NCI-H2029 (cell line): ENCODE data around the gene VPS26C.
A peak's percentile ranks its signal among the peaks of the same experiment; 100 is the strongest.
"Not testable (repeated sequence)": the region's sequence is repeated elsewhere in the genome, so short reads cannot be mapped to it uniquely, and the experiment has no call there.

Experiments used
- DNase-seq: peaks from one replicate; lab custom pipeline; 2025; lab: John Stamatoyannopoulos, UW

The VPS26C gene

DNA sequence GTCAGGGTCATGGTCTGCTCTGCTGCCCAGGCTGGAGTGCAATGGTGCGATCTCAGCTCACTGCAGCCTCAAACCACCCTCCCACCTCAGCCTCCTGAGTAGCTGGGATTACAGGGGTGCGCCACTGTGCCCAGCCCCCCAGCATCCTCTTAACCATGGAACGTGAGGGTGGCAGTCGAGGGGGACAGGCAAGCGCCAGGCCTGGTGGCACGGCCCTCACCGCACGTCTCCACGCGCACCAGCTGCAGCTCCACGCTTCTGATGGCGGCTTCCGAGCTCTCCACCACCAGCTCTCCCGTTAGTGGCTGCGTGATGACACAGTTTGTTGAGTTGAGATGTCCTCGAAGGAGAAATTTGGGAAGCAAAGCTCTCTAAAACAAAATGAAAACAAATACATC, 39.1 kb downstream of the VPS26C start:
- no peak for DNase-seq

DNA sequence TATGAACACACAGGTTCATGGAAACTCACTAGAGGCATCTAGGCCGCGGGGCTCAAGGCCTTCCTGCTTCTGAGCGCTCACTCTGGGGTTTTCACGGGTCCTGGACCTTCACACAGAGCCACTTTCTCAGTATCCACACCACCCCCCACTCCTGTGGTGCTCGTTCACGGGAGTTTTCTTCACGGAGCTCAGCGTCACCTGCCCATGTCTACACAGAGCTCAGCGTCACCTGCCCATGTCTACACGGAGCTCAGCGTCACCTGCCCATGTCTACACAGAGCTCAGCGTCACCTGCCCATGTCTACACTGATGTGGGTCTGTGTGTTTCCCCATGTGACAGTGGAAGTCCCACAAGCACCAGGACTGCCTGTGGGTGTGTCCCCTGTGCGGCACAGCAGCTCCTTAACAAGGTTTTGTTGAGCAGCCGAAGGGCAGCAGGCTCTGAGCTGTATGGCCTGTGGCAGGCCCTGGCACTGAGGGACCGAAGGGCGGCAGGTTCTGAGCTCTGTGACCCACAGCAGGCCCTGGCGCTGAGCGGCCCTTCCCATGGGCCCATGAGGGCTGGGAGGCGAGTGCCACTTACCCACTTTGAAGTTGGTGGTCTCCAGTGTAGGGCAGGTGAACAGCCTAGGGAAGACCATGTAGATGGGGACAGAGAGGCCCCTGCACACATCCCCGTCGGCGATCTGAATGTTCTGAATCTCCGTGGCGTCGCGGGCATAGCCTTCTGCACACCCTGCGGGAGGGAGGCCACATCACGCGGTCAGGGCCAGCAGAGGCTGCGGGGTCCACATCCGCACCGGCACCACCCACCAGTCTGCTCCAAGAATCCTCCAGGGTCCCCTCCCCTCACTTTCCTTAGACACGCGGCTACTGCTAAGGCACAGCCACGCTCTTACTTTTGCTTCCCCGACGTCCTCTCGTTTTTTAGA, 39.8 kb downstream of the VPS26C start:
- no peak for DNase-seq

DNA sequence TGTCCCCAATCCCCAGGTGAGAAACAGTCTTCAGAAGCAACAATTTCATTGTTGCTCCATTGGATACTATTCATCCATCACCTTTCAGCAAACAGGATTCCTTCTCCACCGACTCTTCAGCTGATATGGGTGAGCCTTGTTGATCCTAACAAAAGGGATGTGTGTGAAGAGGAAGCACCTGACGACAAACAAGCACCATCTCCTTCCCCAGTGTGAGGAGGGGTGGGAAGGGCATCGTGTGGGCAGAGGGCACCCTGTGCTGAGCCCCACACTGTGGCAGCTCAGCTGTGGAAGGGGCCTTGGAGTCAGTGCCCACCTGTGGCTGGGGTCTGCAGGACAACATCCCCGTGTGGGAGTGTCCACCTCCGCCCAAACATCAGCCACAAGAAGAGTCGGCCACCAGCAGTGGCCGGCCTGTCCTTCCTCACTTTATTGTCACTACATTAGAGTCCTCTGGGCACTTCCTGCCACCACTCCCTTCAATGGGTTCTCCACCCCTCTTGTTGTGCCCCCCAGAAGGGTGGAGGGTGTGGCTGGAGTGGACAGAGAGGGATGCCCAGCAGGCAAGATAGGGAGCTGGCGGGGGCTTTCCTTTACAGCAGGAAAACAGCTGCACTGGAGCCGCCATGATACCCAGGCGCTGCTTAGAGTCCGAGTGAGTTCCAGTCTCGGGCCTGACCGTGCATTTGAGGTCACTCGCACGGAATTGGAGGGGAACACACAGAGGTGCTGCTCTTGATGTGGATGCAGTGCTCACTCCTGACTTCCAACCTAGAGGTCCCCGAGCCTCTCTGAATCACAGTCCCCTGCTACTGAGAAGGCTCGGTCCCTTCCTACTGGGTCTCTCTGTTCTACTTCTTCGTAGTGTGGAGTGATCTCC, 40.9 kb downstream of the VPS26C start:
- no peak for DNase-seq

DNA sequence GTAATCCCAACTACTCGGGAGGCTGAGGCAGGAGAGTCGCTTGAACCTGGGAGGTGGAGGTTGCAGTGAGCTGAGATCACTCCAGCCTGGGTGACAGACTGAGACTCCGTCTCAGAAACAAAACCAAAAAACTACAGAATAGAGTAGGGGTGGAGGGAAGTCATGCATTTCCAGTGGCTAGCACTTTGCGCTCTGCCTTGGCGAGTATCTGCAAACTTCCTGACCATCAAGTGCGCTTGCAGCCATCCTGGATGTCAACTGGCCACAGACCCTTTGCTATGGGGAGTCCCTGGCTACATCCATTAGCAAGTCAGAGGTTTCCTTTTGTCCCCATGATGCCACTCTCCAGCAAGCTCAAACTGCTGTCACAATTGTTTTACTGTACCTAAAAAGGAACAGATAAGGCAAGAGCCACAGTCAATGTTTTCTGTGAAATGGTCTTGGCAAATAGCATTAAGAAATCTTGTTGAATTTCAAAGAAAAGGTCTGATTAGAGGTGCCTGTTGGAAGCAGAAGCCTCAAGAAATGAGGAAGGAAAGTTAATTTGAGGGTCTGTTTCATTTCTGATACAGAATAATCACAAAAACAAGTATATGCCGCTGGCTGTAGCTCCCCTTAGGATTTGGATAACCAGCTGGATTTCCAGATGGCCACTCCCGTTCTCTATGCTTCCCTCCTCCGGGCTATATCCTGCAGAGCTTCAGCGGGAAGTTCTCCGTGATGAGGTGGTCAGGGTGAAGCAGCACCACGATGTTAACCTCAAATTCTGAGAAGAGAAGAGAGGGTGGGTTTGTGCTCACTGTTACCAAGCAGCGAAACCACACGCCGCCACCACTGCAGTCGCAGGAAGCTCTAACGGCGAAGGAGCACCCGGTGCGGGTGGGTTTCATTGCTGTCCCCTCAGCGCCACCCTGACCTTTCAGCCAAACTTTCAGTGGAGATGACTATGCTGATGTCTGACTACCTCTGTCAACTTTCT, 42.0 kb downstream of the VPS26C start:
- DNase-seq, result no peak

DNA sequence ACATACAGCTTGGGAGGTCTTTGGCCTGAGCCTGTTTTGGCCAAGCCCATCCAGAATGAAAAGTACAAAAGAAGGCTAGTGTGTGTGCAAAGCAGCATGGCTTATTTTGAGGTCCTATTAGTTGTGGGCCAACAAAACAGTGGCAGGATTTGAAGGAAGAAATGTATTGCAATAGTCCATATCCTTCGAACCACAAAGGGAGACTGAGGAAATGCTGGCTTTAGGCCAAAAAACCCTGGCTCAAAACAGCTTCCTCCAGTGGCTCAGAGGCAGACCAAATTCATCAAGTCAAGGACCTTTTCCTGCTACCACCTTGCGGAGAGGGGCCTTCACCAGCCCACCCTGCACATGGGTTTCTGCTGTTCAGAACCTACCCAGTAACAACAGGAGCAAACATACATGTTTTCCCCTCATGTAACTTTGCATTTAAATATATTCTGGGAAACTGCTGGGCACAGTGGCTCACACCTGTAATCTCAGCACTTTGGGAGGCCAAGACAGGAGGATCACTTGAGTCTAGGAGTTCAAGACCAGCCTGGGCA, 43.3 kb downstream of the VPS26C start:
- no peak for DNase-seq

DNA sequence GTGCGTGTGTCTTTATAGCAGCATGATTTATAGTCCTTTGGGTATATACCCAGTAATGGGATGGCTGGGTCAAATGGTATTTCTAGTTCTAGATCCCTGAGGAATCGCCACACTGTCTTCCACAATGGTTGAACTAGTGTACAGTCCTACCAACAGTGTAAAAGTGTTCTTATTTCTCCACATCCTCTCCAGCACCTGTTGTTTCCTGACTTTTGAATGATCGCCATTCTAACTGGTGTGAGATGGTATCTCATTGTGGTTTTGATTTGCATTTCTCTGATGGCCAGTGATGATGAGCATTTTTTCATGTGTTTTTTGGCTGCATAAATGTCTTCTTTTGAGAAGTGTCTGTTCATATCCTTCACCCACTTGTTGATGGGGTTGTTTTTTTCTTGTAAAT, 44.9 kb downstream of the VPS26C start:
- not testable (repeated sequence) for DNase-seq

DNA sequence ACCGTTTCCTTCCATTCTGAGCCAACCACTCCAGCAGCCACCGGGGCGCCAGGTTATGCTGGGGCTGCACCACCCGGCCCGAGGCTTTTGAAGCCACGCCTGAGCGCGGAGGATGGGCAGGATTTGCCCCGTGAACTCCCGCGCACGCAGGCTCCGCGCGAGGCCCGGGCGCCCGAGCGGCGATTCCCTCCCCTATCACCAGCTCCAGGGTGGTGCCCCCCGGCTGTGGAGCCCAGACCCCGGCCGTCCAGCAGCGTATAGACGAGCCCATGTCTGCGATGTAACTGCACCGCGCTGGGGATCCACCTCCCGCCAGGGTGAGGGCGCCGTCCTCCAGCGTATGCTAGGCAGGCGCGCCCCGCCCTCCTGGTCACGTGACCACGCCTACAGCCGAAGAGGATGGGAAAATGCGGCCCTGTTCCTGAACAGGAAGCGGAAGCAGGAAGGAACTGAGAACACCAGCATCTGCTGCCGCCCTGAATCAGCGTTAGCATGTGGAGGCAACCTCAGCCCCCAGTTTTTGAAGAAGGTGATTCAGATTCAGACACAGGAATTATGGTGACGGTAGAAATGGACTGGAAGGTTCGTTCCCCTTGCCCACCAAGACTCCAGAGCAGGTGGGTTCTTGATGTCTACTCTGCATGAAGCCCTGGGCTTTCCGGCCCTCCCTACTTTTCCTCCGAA, 46.0 kb downstream of the VPS26C start:
- DNase-seq, result peak; percentile 98

DNA sequence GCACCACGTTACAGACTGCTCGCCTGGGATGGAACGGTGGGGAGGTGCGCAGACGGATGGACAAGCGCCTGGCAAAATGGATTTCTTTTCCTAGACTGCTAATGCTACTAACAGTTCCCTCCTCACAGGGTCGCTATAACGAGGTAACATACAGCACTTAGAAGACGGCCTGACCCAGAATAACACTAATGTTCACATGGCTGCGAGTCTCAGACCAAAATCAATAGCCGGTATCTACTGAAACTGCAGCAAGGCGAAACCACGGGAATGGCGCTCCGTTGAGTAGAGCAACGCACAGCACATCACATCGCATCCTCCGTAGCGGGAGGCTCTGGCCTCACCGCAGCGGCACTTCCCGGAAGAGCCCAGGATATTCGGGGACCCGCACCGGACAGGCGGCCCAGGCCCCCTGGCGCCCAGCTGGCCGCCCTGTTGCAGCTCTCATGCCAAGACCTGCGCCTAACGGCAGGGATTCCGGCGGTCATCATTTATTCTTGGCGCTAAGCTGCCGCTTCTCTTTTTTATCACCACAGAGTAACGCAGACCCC, 46.6 kb downstream of the VPS26C start:
- peak; percentile 37 for DNase-seq

DNA sequence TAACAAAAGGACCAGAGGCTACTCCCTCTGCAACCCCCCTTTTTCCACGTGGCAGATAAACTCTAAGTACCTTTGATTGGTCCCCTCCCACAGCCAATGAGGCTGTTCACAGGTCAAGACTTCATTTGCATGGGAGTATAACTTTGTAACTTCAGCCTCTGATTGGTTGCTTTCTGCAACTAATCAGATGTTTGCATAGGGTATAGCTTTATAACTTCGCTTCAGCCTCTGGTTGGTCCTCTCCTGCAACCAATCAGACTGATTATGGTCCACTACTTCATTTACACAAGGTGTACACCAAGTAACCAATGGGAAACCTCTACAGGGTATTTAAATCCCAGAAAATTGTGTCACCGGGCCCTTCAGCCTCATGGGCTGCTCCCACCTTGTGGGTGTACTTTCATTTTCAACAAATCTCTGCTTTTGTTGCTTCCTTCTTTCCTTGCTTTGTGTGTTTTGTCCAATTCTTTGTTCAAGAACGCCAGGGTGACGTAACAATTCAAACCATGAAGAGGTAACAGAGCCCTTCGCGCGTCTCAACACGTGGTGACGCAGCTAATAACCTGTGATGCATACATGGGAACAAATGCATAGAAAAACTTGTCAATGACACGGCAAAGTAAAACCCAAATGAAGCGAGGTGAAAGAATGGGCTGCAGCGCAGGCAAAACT, 47.2 kb downstream of the VPS26C start:
- no peak for DNase-seq

DNA sequence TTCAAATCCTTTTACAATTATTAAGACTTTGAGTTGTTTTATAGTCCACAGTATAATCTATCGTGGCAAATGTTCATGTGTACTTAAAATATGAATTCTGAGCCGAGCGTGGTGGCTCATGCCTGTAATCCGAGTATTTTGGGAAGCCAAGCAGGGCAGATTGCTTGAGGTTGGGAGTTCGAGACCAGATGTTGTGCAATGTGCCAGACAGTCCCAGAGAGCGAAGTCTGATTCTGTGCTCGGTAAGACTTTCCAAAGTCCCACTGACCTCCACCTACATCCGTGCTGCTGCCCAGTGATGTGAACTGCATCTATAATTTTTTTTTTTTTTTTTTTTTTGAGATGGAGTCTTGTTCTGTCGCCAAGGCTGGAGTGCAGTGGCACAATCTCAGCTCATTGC, 52.2 kb downstream of the VPS26C start:
- no peak for DNase-seq

DNA sequence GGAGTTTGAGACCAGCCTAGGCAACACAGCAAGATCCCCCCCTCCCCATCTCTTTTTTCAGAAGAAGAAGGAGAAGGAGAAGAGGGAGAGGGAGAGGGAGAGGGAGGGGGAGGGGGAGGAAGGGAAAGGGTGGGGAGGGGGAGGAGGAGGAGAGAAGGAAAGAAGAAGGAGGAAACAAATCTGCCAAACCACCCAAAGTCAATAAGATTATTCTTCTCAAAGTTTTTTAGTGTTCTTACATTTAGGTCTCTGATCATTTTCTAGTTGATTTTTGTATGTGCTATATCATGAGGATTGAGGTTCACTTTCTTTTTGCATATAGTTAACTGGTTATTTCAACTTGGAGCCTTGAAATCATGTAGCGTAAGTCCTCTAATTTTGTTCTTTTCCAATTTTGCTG, 56.3 kb downstream of the VPS26C start:
- DNase-seq, result no peak

DNA sequence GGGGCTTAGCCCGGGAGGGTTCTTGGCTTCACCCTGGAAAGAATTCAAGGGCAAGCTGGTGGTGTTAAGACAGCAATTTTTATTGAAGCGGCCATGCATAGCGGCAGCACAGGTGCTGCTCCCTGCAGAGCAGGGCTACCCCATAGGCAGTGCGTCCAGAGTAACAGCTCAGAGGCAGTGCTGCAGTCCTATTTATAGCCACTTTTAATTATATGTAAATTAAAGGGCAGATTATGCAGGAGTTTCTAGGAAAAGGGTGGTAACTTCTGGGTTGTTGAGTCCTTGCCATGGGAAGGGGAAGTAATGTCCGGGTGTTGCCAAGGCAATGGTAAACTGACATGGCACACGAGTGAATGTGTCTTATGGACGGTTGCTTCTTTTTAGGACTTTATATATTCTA, 57.0 kb downstream of the VPS26C start:
- no peak for DNase-seq

DNA sequence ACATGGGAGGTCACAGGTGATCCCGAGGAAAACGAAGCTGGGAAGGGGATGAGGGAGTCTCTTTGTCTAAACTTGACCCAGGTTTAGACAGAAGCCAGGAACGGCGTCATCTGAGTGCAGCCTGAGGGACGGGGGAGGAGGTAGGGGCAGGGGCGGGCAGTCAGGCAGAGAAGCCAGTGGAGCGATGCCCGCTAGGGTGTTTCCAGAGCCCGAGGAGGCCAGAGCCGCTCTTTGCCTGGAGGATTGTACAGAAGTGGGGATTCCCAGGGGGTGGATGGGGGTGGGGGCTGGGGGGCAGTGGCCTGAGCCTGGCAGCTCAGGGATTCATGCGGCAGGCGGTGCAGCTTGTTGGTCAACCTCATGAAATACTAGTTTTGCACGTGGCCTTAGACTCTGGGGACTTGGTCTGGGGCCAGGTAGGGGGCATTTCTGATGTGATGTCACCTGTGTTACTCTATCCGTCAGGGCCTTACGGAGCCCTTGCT, 58.4 kb downstream of the VPS26C start:
- DNase-seq, result no peak

DNA sequence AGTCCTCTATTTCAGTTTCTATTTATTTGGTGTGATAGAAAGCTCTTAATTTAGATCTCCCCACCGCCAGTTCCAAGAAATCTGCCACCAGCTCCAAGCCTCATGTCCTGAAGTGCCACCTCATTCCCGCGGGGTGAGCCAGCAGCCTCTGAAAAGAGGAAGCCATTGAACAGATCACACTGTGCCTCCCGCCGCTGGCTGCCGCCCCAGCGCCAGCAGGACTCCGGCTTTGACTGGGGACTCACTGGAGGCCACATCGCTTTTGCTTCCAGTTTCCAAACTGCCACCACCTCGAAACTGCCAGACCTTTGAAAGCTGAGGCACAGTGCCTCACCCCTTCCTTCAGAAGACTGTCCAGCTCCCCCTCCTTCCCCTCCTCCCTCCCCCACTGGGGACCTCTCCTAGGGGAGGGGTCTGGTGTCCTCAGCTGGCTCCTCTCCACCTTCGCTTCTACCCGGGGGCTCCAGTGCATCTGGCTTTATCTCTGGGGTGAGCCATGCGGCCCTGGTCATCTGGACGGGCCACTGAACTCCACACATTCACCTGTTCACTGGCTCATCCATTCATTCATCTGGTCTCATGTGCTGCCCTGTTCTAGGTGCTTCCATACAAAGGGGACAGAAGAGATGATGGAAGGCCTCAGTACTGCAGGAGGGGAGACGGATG, 58.9 kb downstream of the VPS26C start:
- DNase-seq, result peak; percentile 68

DNA sequence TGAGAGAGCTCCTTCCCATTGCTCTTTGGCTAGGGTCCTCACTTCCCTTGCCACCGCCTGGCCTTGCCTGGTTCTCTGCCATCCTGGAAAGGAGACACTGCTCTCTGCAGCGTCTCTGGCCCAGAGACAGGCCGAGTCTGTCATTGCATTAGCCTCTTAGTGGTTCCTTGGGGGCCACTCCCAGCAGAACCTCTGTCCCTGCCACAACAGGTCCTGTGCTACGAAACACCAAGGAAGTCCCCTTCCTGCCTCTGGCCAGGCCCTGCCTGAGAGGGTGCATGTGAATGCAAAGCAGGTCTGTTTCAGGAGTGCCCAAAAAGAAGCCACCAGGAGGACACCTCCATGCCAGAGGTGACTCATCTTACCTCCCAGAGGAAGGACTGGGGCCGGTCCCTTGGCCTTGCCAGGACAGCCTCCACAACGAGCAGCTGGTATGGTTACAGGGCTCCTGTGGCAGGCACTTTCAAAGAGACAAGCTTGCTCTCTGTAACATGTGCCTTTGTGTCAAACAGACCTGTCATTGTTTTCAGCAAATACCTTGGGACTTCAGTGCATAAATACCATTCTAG, 59.6 kb downstream of the VPS26C start:
- peak; percentile 61 for DNase-seq

DNA sequence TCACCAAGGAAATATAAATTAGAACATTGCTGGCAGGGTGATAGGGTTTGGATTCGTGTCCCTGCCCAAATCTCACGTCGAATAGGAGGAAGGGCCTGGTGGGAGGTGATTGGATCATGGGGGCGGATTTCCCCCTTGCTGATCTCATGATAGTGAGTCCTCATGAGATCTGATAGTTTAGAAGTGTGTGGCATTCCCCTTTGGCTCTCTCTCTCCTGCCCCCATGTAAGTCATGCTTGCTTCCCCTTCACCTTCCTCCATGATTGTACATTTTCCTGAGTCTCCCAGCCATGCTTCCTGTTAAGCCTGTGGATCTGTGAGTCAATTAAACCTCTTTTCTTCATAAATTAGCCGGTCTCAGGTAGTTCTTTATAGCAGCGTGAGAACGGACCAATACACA, 60.6 kb downstream of the VPS26C start:
- DNase-seq, result no peak

DNA sequence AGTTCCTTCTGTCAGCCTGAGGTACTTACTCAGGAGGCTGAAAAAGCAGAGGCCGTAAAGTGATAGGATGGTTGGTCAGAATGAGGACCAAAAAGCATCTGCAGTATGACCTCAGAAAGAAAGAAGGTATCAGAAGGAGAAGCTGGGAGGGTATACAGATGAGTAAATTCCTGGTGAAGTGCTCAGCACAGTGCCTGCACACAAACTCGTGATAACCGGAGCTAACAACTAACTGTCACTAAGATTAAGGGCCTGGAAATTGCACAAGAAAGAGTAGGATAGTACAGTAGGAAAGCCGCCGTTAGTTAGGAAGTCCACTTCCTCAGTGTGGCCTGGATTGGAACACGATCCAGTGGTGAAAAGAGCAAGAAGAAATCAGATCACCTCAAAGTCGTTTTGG, 62.6 kb downstream of the VPS26C start:
- DNase-seq, result no peak

DNA sequence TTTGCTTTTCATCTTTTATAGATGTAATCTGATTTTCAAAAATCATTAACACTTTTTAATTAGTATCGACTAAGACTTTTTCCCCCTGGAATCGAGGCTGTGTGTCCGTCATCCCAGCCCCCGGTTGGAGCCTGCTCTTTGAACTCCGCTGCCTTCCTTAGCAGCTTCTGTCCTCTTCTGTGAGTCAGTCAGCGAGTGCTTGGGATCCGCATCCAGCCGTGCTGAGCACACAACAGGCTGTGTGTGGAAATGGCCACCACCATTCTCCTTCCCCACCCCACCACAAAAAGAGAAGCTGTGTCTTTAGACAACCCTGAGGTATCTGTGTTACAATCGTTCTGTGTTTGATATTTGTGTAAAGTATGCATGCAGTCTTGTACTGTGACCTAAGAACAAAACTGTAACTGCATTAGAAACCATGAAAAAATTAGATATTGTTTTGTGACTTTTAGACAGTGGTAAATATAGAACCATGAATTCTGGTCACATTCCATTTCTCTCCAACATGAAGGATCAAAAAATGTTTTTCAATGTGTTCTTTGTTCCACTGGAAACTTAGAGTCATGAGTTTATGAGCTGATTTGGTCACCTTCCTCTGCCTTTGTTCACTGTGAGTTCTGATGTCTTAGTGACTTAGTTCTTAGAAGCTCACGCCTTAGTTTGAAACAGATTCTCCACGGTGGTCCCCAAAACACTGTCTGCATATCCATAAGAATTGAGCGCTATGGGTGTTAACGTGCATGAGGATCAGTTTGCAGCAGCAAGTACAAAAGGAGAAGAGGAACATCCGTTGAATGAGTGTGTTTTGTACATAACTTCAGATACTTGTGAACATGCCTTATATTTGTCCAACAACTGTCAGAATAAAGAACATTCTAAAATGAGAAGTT, 64.7 kb downstream of the VPS26C start:
- no peak for DNase-seq
